Astrocyte (in vitro differentiated cells and primary cell): ENCODE results near the gene VSX1. TPM values are rescaled to one million over a fixed set of nuclear protein-coding genes. Genes with fewer than 3 reads are reported as not detected.

Experiments used
- DNase-seq: peaks from one replicate; pipeline ENCODE4 v3.0.0-alpha.2; 2010; ENCODE audit warnings: low read depth
- FAIRE-seq: peaks from 2 replicates; lab custom pipeline; 2011; peaks lifted over from hg19 to GRCh38; lab: Jason Lieb, UNC
- H2AFZ ChIP-seq: 2 replicates; pipeline ENCODE4 v1.6.0; 2012; ENCODE audit warnings: low read depth, low read length, inconsistent platforms
- H3K27ac ChIP-seq: 2 replicates; pipeline ENCODE4 v1.5.1; 2011; ENCODE audit warnings: low read depth, low read length, inconsistent platforms
- H3K27me3 ChIP-seq: 2 replicates; pipeline ENCODE4 v1.6.0; 2011; ENCODE audit warnings: low read length, inconsistent platforms; ENCODE audit not compliant: insufficient read depth
- H3K36me3 ChIP-seq: 2 replicates; pipeline ENCODE4 v1.5.1; 2011; ENCODE audit warnings: low read length, inconsistent platforms; ENCODE audit not compliant: insufficient read depth
- H3K4me1 ChIP-seq: 2 replicates; pipeline ENCODE4 v1.5.1; 2011; ENCODE audit warnings: low read length, inconsistent platforms; ENCODE audit not compliant: insufficient read depth
- H3K4me2 ChIP-seq: 2 replicates; pipeline ENCODE4 v1.6.0; 2012; ENCODE audit warnings: low read length, inconsistent platforms
- H3K4me3 ChIP-seq: 2 replicates; pipeline ENCODE4 v1.5.1; 2011; ENCODE audit warnings: low read depth, mild to moderate bottlenecking, low read length, inconsistent platforms; ENCODE audit not compliant: insufficient read depth
- H3K79me2 ChIP-seq: 2 replicates; pipeline ENCODE4 v1.6.0; 2012; ENCODE audit warnings: mild to moderate bottlenecking, low read length, inconsistent platforms; ENCODE audit not compliant: insufficient read depth
- H3K9ac ChIP-seq: 2 replicates; pipeline ENCODE4 v1.6.0; 2012; ENCODE audit warnings: mild to moderate bottlenecking, low read length, inconsistent platforms
- H3K9me3 ChIP-seq: 2 replicates; pipeline ENCODE4 v1.5.1; 2012; ENCODE audit warnings: low read depth, mild to moderate bottlenecking, low read length, inconsistent platforms; ENCODE audit not compliant: insufficient read depth
- H4K20me1 ChIP-seq: 2 replicates; pipeline ENCODE4 v1.6.0; 2012; ENCODE audit warnings: low read length, inconsistent platforms; ENCODE audit not compliant: insufficient read depth
- H3K27ac Mint-ChIP-seq: one replicate; pipeline ENCODE4 v1.8.0; 2021; ENCODE audit warnings: mild to moderate bottlenecking, mixed read lengths; ENCODE audit not compliant: unreplicated experiment
- H3K27me3 Mint-ChIP-seq: one replicate; pipeline ENCODE4 v1.8.0; 2021; ENCODE audit warnings: low read depth, mixed read lengths; ENCODE audit not compliant: unreplicated experiment
- H3K36me3 Mint-ChIP-seq: one replicate; pipeline ENCODE4 v1.8.0; 2021; ENCODE audit warnings: low read depth, mixed read lengths; ENCODE audit not compliant: unreplicated experiment
- H3K4me1 Mint-ChIP-seq: one replicate; pipeline ENCODE4 v1.8.0; 2021; ENCODE audit warnings: low read depth, mixed read lengths; ENCODE audit not compliant: unreplicated experiment
- H3K4me3 Mint-ChIP-seq: one replicate; pipeline ENCODE4 v1.8.0; 2021; ENCODE audit warnings: mild to moderate bottlenecking, moderate library complexity, mixed read lengths; ENCODE audit not compliant: unreplicated experiment
- H3K9me3 Mint-ChIP-seq: one replicate; pipeline ENCODE4 v1.8.0; 2021; ENCODE audit warnings: mild to moderate bottlenecking, mixed read lengths; ENCODE audit not compliant: unreplicated experiment
- EZH2 ChIP-seq: IDR thresholded peaks from 2 replicates; pipeline ENCODE4 v1.6.1; 2012; ENCODE audit warnings: mild to moderate bottlenecking, low read length, inconsistent platforms; ENCODE audit not compliant: insufficient read depth
- total RNA-seq: library from RNA; stranded (reverse); gene quantifications from 2 replicates; pipeline ENCODE4 v1.2.1, GENCODE V29; 2021
- TF ChIP-seq, protein P1 (sequence below): IDR thresholded peaks from 2 replicates; pipeline ENCODE4 v1.5.1; 2011; ENCODE audit warnings: low read depth, mild to moderate bottlenecking, inconsistent platforms, low read length, moderate library complexity; ENCODE audit not compliant: insufficient read depth

VSX1 gene
- total RNA-seq, 1 donor from 2014 or later, result not detected

DNA sequence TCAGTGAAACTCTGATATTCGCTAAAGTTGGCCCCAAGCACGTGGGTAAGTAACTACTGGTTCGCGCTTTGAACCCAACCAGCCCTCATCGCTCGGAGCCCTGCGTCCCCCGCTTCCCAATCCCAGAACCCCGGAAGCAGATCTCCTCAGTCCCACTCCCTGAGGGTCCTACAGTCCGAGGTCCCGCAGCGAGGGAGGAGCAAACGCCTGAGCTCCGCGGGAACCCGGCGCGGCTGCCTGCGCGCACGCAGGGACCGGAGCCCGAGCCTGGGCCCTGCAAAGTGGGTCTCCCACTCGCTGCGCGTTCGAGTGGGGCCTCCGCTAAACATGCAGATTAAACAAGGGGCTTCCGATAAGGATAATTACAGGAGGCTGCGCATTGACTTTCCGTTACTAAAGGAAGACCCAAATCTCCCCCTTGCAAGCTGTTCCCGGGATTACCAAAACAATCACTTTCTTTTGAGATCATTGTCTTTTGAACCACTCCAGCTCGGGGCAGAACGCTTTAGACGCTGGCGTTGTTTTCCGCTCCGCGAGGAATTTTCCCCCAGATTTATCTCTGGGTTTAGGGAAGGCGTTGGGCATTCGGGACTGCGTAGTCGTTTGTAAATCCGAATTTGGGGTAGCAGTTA is 1.3 kb upstream of the VSX1 start:
- H3K4me1 Mint-ChIP-seq, result no peaks in the 10 kb centered on the region
- H3K4me3 Mint-ChIP-seq, result no peak overlapping the region
- H3K27me3 ChIP-seq, result peaks cover 86% of the 10 kb centered on the region
- peaks cover 86% of the 10 kb centered on the region for H3K27me3 Mint-ChIP-seq
- H3K27ac Mint-ChIP-seq, result no peak overlapping the region
- no peaks in the 10 kb centered on the region for H4K20me1 ChIP-seq
- peaks cover 6% of the 10 kb centered on the region for H3K4me1 ChIP-seq
- no peaks in the 10 kb centered on the region for H3K79me2 ChIP-seq
- no peaks in the 10 kb centered on the region for H3K36me3 ChIP-seq
- FAIRE-seq (no peak), DNase-seq (no peak)
- no peak overlapping the region for H3K9ac ChIP-seq
- H3K27ac ChIP-seq, result no peak overlapping the region
- H3K4me3 ChIP-seq, result no peak overlapping the region
- no peak for TF ChIP-seq EZH2
- TF ChIP-seq, protein P1, sequence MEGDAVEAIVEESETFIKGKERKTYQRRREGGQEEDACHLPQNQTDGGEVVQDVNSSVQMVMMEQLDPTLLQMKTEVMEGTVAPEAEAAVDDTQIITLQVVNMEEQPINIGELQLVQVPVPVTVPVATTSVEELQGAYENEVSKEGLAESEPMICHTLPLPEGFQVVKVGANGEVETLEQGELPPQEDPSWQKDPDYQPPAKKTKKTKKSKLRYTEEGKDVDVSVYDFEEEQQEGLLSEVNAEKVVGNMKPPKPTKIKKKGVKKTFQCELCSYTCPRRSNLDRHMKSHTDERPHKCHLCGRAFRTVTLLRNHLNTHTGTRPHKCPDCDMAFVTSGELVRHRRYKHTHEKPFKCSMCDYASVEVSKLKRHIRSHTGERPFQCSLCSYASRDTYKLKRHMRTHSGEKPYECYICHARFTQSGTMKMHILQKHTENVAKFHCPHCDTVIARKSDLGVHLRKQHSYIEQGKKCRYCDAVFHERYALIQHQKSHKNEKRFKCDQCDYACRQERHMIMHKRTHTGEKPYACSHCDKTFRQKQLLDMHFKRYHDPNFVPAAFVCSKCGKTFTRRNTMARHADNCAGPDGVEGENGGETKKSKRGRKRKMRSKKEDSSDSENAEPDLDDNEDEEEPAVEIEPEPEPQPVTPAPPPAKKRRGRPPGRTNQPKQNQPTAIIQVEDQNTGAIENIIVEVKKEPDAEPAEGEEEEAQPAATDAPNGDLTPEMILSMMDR, result no peak
- peaks cover 24% of the 10 kb centered on the region for H3K9me3 Mint-ChIP-seq
- H3K36me3 Mint-ChIP-seq, result no peaks in the 10 kb centered on the region
- H2AFZ ChIP-seq, result no peak overlapping the region
- H3K4me2 ChIP-seq, result peak overlapping the region; percentile 50
- H3K9me3 ChIP-seq, result no peaks in the 10 kb centered on the region

DNA sequence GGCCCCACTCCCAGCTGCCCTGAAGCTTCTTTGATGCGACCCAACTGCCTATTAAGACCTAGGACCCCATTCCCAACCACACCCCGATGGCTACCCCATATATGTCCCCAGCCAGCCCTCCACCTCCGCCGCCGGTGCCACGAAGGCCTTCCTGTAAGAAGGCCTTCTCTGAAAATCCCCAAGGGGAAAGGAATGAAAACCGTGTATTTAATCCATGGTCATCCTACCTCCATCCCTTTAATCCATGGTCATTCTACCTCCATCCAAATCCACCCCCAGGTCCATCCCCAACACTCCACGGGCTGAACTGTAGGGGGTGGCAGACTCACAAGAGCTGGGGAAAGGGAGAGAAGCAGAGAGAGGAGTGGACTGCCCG is 545 bp upstream of the VSX1 start:
- Histone ChIP-seq H2AFZ (no peak overlapping the region), H3K9me3 (no peaks in the 10 kb centered on the region), H3K4me2 (no peak overlapping the region), H3K9ac (no peak overlapping the region), H4K20me1 (no peaks in the 10 kb centered on the region), H3K4me3 (no peak overlapping the region), H3K79me2 (no peaks in the 10 kb centered on the region), H3K27ac (no peak overlapping the region), H3K27me3 (peaks cover 90% of the 10 kb centered on the region), H3K4me1 (peaks cover 6% of the 10 kb centered on the region), H3K36me3 (no peaks in the 10 kb centered on the region)
- Mint-ChIP-seq H3K36me3 (no peaks in the 10 kb centered on the region), H3K4me3 (no peak overlapping the region), H3K9me3 (peaks cover 20% of the 10 kb centered on the region), H3K4me1 (peaks cover 3% of the 10 kb centered on the region), H3K27me3 (peaks cover 84% of the 10 kb centered on the region), H3K27ac (no peak overlapping the region)
- no peak for TF ChIP-seq EZH2
- TF ChIP-seq, protein P1, result no peak
- DNase-seq (no peak), FAIRE-seq (no peak)

GRCh38 chr20:25081065-25081729 is 744 bp downstream of the VSX1 start:
- TF ChIP-seq, protein P1, result no peak
- TF ChIP-seq EZH2, result peak; percentile 67
- Histone ChIP-seq H2AFZ (no peak overlapping the region), H3K27me3 (peaks cover 92% of the 10 kb centered on the region), H3K4me1 (peaks cover 6% of the 10 kb centered on the region), H3K27ac (no peak overlapping the region), H3K4me3 (no peak overlapping the region), H3K4me2 (no peak overlapping the region), H4K20me1 (no peaks in the 10 kb centered on the region), H3K9me3 (no peaks in the 10 kb centered on the region), H3K79me2 (no peaks in the 10 kb centered on the region), H3K36me3 (no peaks in the 10 kb centered on the region), H3K9ac (no peak overlapping the region)
- H3K4me1 Mint-ChIP-seq, result peaks cover 6% of the 10 kb centered on the region
- H3K27me3 Mint-ChIP-seq, result peaks cover 82% of the 10 kb centered on the region
- FAIRE-seq, result no peak
- no peak for DNase-seq
- no peak overlapping the region for H3K27ac Mint-ChIP-seq
- H3K4me3 Mint-ChIP-seq, result no peak overlapping the region
- peaks cover 14% of the 10 kb centered on the region for H3K9me3 Mint-ChIP-seq
- H3K36me3 Mint-ChIP-seq, result no peaks in the 10 kb centered on the region
